C4-2B (cell line): ENCODE data around the gene C14orf132.

Experiments used
- CTCF ChIP-seq: fragments of 450-650 bp; conservative IDR thresholded peaks from 2 replicates; pipeline ENCODE4 v1.5.1; 2017; ENCODE audit warnings: mild to moderate bottlenecking
- ZFX ChIP-seq: fragments of 450-650 bp; IDR thresholded peaks from 2 replicates; pipeline ENCODE4 v1.6.1; 2017

- TF ChIP-seq CTCF (no peak), ZFX (no peak)
These were observed 39.5 kb downstream of the C14orf132 start for GRCh38 chr14:96078625-96079016.
